GM18870 (cell line): Measurements from ENCODE around the gene NEK4.
"Not testable (repeated sequence)": the region's sequence is repeated elsewhere in the genome, so short reads cannot be mapped to it uniquely, and the experiment has no call there.

Experiments used
- ATAC-seq: cut with Tn5 transposase; IDR thresholded peaks from one replicate; pipeline ENCODE4 v1.9.1; 2021; ENCODE audit warnings: moderate library complexity; ENCODE audit not compliant: unreplicated experiment

The NEK4 gene

DNA sequence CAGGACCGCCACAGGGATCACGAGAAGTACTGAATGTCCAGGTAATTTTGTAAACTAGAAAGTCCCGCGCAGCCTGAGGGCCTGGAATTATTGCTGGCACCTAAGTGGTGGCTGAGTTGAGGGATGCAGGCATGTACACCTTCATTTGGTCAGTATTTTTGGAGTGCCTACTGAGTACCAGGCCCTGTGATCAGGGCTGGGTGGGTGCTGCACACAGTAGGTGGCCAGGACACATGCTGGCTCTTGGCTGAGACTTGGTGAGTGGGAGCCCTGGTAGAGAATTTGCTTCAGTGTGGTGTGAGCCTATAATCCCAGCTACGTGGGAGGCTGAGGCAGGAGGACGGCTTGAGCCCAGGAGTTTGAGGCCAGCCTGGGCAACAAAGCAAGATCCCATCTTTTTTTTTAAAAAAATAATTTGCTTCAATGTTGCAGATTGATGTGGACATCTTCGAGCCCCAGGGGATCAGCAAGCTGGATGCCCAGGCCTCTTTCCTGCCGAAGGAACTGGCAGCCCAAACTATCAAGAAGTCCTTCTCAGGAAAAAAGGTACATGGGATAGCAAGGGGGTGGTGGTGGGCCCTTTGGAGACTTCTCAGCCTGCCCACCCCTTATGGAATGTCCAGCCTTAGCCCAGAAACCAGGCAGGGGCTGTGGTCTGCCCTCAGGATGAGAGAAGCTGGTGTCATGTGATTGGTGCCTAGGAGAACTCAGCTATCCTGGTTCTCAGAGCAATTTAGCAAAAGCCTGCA, 9.3 kb upstream of the NEK4 start:
- ATAC-seq: no peak

DNA sequence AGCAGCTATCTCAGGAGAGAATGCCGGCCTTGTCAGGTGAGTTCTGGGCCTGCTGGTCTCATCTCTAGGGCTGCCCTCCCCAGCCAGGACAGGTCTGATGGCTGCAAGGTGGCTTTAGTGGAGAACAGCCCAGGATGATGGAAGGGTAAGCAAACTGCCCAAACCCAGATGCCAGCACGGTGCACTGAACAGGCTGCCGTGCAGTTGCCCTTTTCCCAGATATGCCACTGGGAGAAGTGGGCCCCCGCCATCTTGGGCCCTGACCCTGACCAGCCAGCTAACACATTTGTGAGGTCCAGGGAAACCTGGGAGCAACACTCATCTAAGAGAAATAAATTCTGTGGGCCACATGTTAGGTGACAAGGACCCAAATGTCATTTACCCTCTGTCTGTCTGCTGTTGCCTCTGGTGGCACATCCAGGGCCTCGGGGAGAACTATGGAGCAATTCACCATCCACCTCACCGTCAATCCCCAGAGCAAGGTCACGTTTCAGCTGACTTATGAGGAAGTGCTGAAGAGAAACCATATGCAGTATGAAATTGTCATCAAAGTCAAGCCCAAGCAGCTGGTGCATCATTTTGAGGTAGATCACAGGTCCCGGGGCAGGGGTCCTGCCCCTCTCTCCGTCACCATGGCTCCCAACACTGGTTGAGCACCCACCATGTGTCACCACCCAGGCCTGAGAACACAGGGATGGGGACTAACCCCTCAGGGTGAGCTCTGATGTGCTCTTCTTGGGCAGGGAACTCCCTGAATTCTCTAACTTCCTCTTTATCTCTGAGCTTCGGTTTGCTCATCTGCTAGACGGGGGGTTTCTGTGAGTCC, 8.5 kb upstream of the NEK4 start:
- no peak for ATAC-seq

- ATAC-seq: no peak
Measured at GRCh38 chr3:52777959-52778805, 7.4 kb upstream of the NEK4 start.

DNA sequence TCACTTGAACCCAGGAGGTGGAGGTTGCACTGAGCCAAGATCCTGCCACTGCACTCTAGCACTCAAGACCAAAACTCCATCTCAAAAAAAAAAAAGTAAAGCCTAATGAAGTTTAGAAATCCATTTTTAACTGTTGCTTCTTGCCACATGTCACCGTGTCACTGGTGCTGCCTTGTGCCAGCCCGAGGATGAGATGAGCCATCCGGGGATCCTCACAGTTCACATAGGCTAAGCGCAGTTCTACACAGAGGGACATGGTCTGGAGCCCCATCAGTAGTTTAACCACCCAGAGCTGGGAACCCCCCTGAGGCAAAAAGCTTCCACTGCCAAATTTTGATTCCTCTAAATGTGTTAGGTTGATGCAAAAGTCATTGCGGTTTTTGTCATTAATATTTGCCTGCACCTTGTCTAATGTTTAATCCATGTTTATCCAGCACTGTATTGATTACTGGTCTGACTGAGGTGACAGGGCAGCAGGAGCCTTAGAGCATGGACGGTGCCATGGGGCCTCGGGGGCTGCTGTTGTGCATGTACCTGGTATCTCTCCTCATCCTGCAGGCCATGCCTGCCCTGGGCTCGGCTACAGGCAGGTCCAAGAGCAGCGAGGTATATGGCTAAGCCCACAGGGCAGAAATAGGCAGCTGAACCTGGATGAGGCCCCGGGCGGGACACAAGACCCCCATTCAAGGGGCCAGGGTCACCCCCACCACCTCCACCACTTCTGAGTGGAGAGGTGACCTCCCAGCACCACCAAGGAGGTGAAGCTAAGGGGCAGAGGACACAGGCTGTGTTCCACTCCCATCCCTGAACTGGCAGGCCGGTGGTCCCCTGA, 6.6 kb upstream of the NEK4 start, which contains the start of gene ITIH1:
TSS of gene ITIH1 (plus strand) at position 473 of the 832 bp plus-strand sequence. CDS start at position 490, 17 bp downstream.
- ATAC-seq: no peak

- not testable (repeated sequence) for ATAC-seq
Measured at GRCh38 chr3:52776486-52776885, 5.7 kb upstream of the NEK4 start.

DNA sequence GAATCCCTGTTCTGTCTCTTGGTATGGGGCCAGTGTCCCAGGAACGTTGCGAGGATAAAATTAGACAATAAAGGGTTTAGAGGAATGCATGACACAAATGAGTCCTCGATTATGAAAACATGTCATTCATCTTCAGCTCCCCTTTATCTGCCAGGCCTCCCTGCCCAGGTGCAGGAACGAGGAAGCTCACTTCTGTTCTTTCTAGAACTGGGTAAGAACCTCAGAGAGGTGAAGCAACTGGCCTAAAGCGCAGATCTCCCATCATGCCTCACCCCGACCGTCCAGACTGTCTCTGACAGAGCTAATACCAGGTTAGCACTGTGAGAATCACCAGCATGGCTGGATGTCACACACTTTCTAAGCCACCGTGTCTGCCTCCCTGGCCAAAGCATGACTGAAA, 5.1 kb upstream of the NEK4 start:
- ATAC-seq: no peak

- no peak for ATAC-seq
Measured at GRCh38 chr3:52774901-52775864, 4.4 kb upstream of the NEK4 start.

GRCh38 chr3:52774066-52774713, 3.5 kb upstream of the NEK4 start:
- ATAC-seq: no peak

DNA sequence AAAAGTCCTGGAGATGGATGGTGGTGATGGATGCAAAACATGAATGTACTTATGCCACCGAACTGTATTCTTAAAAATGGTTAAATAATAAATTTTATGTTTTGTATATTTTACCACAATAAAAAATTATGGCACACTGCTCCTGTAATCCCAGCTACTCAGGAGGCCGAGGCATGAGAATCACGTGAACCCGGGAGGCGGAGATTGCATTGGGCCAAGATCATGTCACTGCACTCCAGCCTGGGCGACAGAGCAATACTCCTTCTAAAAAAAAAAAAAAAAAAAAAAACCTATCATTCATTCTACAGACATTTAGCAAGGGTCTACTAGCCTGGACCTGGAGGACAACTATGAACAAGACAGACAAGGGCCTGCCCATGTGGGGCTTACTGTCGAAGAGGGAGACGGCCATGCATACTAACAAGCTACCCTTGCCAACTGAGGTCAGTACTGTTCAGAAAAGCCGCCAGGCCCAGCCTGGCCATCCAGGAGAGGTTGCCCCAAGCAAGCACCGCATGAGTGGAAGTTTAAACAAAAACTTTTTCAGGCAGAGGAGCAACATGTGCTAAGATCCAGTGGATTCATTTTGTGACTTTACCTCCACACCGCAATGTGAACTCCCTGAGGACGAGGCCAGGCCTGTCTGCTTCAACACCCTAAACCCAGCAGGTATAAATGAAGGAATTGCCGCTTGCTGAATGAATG, 2.8 kb upstream of the NEK4 start:
- ATAC-seq: no peak

DNA sequence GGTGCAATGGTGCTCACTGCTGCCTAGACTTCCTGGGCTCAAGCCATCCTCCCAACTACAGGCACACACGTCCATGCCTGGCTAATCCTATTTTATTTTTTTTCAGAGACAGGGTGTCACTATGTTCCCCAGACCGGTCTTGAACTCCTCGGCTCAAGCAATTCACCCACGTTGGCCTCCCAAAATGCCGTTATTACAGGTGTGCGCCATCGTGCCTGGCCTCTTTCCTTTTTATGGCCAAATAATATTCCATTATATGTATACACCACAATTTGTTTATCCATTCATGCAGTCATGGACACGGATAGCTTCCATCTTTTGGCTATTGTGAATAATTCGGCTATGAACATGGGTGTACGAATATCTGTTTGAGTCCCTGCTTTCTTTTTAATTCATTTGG, 962 bp upstream of the NEK4 start:
- no peak for ATAC-seq

DNA sequence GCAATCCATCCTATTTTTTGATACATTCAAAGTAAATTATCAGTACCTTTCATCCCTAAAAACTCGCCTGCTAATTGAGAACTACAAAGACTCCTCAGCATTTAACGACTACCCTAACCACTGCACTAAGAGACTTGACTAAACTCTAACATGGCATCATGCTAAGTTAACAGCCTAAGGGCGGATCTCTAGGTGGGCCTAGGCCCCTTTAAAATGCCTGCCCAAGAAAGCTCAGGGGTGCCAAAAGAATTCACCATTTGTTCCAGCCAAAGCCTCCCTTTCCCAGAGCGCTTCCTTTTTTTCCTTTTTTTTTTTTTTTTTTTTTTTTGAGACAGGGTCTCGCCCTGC, 568 bp upstream of the NEK4 start:
- no peak for ATAC-seq

- no peak for ATAC-seq
Measured at GRCh38 chr3:52769786-52770455, 819 bp downstream of the NEK4 start.

GRCh38 chr3:52763466-52763865, 7.3 kb downstream of the NEK4 start:
- no peak for ATAC-seq

- no peak for ATAC-seq
Measured at GRCh38 chr3:52756141-52756540, 14.6 kb downstream of the NEK4 start.

DNA sequence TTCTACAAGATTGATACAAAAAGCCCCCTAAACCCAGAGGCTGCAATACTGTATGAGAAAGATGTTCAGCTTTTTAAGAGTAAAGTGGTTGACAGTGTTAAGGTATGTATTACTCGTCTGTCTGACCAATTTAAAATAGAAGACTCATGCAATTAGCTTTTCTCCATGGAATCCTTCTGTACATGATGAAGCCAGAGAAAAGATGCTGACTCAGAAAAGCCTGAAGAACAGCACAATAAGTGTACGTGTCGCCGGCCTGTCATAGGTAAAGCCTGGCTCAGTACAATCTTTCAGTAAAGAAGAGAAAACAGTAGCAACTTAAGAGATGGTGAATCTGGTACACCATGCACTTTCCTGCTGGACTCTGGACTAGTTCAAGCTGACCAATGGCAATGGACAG, 16.4 kb downstream of the NEK4 start:
- ATAC-seq: no peak

DNA sequence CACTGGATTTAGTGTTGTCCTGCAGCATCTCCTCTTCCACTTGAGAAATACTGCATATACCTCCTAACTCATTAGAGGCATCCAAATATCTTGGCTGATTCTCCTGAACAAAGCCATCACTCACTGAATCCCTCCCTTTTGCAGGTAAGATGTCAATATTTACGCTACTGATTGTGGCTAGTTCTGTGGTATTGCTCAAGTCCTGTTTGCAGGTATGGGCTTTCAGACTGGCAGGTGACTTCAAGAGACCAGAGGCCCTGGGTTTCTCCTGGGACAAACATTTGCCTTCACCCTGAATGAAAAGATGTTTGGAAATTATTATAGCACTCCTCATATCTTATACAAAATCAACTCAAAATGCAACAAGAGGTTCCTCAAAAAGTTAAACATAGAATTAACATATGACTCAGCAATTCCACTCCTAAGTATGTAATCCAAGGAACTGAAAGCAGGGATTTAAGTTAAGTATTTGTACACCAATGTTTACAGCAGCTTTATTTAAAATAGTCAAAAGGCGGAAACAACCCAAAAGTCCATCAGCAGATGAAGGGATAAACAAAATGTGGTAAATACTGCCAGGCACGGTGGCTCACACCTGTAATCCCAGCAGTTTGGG, 18.6 kb downstream of the NEK4 start:
- no peak for ATAC-seq

DNA sequence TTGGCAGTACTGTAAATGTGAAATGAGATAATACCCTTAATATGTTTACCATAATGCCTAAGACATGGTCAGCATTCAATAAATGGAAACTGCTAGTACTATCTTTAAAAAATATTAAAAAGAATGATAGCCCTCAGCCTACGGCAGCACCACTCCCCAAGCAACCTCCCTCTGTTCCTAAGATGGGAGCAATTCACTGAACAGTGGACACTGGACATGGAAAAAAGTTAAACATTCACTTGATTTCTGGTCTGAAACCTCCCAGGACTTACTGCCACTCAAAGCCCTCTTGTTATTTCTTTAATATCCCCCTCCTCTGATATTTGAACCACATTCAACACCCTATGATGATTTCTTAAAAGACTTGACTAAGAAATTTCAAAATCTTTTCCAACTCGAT, 27.0 kb downstream of the NEK4 start:
- ATAC-seq: no peak
